LNCaP clone FGC (cell line): ENCODE results near the gene DSCAM.
"Not testable (repeated sequence)": the region's sequence is repeated elsewhere in the genome, so short reads cannot be mapped to it uniquely, and the experiment has no call there.

ENCODE experiments used
- DNase-seq: peaks from one replicate; pipeline ENCODE4 v3.0.0-alpha.2; 2011; ENCODE audit warnings: low read depth
- H3K4me3 ChIP-seq: 2 replicates; pipeline ENCODE4 v1.5.1; 2011; ENCODE audit warnings: mild to moderate bottlenecking, low read depth, low read length, control low read depth
- TF ChIP-seq, protein P1 (sequence below): IDR thresholded peaks from 2 replicates; pipeline ENCODE4 v1.5.1; 2012; ENCODE audit warnings: mild to moderate bottlenecking; ENCODE audit not compliant: control insufficient read depth, insufficient read depth; ENCODE audit errors: extremely low read depth

DSCAM gene

DNA sequence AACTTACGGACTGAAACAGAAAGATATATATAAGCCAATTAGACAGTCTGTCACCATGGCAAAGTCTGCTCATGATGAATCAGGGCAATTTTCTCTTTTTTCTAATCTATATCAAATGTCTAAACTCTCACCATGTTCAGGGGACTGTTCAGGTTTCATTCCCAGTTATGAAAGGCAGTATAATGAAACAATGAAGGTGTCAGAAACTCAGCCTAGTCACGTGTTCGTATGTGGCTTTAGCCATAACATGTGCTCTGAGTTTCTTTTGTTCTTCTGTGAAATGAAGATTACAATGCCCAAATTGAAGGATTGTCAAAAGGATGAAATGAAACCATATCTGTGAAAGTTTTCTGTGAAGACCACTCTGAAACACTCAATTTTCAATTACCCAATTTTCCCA lies 392.9 kb downstream of the DSCAM start:
- TF ChIP-seq, protein P1, sequence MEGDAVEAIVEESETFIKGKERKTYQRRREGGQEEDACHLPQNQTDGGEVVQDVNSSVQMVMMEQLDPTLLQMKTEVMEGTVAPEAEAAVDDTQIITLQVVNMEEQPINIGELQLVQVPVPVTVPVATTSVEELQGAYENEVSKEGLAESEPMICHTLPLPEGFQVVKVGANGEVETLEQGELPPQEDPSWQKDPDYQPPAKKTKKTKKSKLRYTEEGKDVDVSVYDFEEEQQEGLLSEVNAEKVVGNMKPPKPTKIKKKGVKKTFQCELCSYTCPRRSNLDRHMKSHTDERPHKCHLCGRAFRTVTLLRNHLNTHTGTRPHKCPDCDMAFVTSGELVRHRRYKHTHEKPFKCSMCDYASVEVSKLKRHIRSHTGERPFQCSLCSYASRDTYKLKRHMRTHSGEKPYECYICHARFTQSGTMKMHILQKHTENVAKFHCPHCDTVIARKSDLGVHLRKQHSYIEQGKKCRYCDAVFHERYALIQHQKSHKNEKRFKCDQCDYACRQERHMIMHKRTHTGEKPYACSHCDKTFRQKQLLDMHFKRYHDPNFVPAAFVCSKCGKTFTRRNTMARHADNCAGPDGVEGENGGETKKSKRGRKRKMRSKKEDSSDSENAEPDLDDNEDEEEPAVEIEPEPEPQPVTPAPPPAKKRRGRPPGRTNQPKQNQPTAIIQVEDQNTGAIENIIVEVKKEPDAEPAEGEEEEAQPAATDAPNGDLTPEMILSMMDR, result no peak
- H3K4me3 ChIP-seq, result no peak overlapping the region
- DNase-seq, result no peak

DNA sequence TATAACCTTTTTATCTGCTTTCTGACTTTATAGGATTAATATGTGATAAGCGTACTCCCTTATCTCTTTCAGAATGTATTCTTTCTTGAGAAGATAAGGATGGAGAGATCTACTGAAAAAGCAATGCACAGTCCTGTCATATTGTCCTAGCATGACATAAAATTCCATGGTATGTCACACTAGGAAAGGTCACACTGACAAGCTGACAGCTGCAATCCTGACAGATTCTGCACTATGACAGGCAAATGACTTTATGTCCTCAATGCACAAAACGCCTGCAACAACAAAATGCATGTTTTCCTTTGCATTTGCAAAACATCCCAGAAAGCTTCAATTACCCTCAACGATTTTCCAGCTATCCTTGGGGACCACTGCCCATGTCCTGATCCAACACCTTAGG lies 393.8 kb downstream of the DSCAM start:
- no peak overlapping the region for H3K4me3 ChIP-seq
- TF ChIP-seq, protein P1, result no peak
- no peak for DNase-seq

DNA sequence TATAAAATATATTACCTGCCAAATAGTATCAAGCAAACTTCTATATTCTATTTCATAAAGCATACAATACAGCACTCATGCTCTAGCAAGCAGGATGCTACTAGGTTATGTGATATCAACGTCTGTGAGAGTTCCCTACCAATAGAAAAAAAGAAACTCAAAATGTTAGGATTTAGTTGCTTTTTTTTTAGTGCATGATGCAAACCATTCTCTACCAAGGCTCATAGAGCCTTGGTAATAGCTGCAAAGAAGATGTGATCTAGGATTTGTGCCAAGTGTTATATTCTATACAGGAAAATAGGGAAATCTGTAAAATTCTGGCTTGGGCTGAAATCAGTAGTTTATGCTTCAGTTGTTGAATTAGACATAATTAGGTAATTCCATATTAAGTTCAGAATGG lies 394.4 kb downstream of the DSCAM start:
- TF ChIP-seq, protein P1, result no peak
- no peak overlapping the region for H3K4me3 ChIP-seq
- DNase-seq, result no peak

DNA sequence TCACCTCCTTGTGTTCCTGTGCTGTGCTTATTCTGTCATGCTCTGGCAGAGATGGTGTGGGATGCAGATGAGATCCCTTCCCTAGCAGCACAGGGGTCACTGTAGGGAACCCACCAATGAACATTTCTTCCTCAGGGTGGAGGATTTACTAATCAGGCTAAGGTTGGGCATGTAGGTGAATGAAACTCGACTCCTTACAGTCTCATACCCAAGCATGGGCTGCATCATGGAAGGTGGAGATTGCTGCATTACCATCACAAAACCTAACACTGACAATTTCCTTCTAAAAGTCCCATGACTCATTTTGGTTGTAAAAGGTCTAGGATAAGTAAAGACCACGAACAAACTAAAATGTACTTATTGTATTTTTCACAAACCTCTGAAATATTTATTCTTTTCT lies 399.9 kb downstream of the DSCAM start:
- DNase-seq, result no peak
- TF ChIP-seq, protein P1, result no peak
- no peak overlapping the region for H3K4me3 ChIP-seq

DNA sequence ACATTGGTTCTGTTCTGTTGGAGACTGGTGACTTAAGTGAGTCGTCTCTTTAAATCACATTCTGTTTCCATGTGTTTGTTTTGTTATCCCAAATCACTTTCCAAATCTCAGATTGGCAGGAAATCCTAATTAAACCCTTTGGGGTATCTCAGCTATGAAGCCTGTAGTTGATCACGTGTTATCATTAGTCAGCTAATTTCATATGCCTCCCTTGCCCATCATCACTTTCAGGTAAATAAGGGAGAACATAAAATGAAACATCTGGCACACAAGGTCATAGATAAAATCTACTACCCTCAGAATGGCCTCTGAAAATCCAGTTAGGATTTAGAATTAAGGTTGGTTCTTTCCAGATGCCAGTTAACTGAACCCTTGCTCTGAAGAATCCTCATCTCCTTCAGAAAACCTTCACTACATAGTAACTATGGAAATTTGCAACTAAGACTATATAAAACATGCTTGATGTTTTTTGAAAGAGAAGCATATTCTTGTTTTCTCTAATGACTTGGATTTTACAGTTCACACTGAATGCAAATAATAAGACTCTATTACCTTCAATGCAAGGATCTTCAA lies 401.5 kb downstream of the DSCAM start:
- TF ChIP-seq, protein P1, result no peak
- DNase-seq, result peak; percentile 86
- H3K4me3 ChIP-seq, result no peak overlapping the region

DNA sequence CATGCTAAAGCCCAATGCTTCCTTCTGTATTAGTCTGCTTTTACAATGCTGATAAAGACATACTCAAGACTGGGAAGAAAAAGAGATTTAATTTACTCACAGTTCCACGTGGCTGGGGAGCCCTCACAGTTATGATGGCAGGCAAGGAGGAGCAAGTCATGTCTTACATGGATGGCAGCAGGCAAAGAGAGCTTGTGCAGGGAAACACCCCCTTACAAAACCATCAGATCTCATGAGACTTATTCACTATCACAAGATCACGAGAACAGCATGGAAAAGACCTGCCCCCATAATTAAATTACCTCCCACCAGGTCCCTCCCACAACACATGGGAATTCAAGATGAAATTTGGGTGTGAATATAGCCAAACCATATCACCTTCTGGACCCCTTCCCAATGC lies 407.4 kb downstream of the DSCAM start:
- not testable (repeated sequence) for DNase-seq, H3K4me3 ChIP-seq

DNA sequence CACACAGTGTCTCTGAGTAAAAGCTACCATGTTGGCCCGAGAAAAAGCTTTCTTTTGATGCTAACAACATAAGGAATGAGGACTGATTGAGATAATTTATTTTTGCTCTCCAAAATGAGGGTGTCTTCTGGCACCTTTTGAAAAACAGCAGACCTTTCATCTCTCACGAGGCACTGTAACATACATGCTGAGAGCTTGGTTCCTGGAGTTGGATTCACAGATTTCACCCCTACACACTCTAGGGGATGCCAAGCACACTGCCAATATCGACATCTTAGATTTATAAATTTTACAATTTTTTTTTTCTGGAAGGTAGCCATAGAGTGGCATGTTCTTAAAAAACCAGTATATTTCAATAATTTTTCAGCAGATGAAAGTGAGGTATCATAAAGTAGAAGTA lies 408.3 kb downstream of the DSCAM start:
- no peak for DNase-seq
- TF ChIP-seq, protein P1, result no peak
- H3K4me3 ChIP-seq, result no peak overlapping the region

DNA sequence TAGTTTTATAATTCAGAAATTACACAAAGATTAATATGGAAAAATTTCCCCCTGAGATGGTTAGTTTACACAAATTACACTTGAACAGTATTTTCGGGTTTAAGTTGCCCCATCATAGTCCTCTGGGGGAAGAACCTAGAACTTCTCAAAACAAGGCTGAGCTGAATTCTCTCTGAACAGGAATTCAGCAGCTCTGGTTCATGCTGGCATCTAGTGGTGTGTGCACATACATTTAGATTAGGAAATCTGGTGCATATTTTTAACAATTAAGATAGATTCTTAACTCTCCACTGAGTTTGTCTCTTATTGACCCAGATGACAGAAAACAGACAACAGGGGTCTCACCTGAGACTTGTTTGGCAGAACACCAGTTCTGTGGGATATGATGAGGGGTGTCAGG lies 410.7 kb downstream of the DSCAM start:
- TF ChIP-seq, protein P1, result no peak
- no peak for DNase-seq

More for the DNA sequence above, 410.7 kb downstream of the DSCAM start:
- no peak overlapping the region for H3K4me3 ChIP-seq
